Mesothelial cell of epicardium (in vitro differentiated cells): ENCODE data around the gene CECR2. TPM values are rescaled to one million over a fixed set of nuclear protein-coding genes. Genes with fewer than 3 reads are reported as not detected.
A peak's percentile ranks its signal among the peaks of the same experiment; 100 is the strongest.

Source experiments
- DNase-seq, 2 experiments: peaks; one replicate each; pipeline ENCODE4 v3.0.0; 2021; ENCODE audit warnings: low spot score in 2 of 2; ENCODE audit not compliant: unreplicated experiment in 2 of 2
- H3K27ac Mint-ChIP-seq: 2 replicates; pipeline ENCODE4 v1.8.0; 2021; ENCODE audit warnings: mixed read lengths
- H3K27me3 Mint-ChIP-seq: 2 replicates; pipeline ENCODE4 v1.8.0; 2021; ENCODE audit warnings: low read depth, mixed read lengths
- H3K36me3 Mint-ChIP-seq: 2 replicates; pipeline ENCODE4 v1.8.0; 2021; ENCODE audit warnings: mixed read lengths
- H3K4me1 Mint-ChIP-seq: 2 replicates; pipeline ENCODE4 v1.8.0; 2021; ENCODE audit warnings: mixed read lengths
- H3K4me3 Mint-ChIP-seq: 2 replicates; pipeline ENCODE4 v1.8.0; 2021; ENCODE audit warnings: mild to moderate bottlenecking, moderate library complexity, mixed read lengths
- H3K9me3 Mint-ChIP-seq: 2 replicates; pipeline ENCODE4 v1.8.0; 2021; ENCODE audit warnings: mixed read lengths
- CTCF ChIP-seq: fragments of 200-600 bp; sonication (generic); IDR thresholded peaks from one replicate; pipeline ENCODE4 v1.5.0; 2021; ENCODE audit warnings: antibody characterized with exemption; ENCODE audit not compliant: unreplicated experiment
- total RNA-seq: library from RNA; stranded (reverse); gene quantifications from 3 replicates; pipeline ENCODE4 v1.2.1, GENCODE V29; 2021

The CECR2 gene
- total RNA-seq, 1 donor from 2014 or later, result 15.0 TPM

GRCh38 chr22:17475318-17476230 is 106.3 kb downstream of the CECR2 start:
- peaks cover 18% of the 10 kb centered on the region for H3K4me1 Mint-ChIP-seq
- no peaks in the 10 kb centered on the region for H3K9me3 Mint-ChIP-seq
- no peaks in the 10 kb centered on the region for H3K27me3 Mint-ChIP-seq
- no peak for TF ChIP-seq CTCF
- H3K27ac Mint-ChIP-seq, result no peak overlapping the region
- H3K36me3 Mint-ChIP-seq, result peaks cover 1% of the 10 kb centered on the region
- H3K4me3 Mint-ChIP-seq, result no peak overlapping the region
- DNase-seq, result no peak

- Mint-ChIP-seq H3K4me1 (peaks cover 16% of the 10 kb centered on the region), H3K27ac (peak overlapping the region; percentile 3), H3K4me3 (peak overlapping the region; percentile 55), H3K9me3 (no peaks in the 10 kb centered on the region), H3K27me3 (no peaks in the 10 kb centered on the region), H3K36me3 (peaks cover 3% of the 10 kb centered on the region)
- DNase-seq, result no peak
- TF ChIP-seq CTCF, result no peak
These were observed 107.6 kb downstream of the CECR2 start for GRCh38 chr22:17476838-17477237.

GRCh38 chr22:17477391-17477833 is 108.2 kb downstream of the CECR2 start:
- TF ChIP-seq CTCF, result no peak
- Mint-ChIP-seq H3K27ac (peak overlapping the region; percentile 3), H3K9me3 (no peaks in the 10 kb centered on the region), H3K27me3 (no peaks in the 10 kb centered on the region), H3K4me1 (peaks cover 15% of the 10 kb centered on the region), H3K4me3 (peak overlapping the region; percentile 55), H3K36me3 (peaks cover 3% of the 10 kb centered on the region)
- no peak for DNase-seq

GRCh38 chr22:17479135-17479534 is 109.9 kb downstream of the CECR2 start:
- no peaks in the 10 kb centered on the region for H3K9me3 Mint-ChIP-seq
- H3K36me3 Mint-ChIP-seq, result peaks cover 5% of the 10 kb centered on the region
- H3K27me3 Mint-ChIP-seq, result no peaks in the 10 kb centered on the region
- H3K4me3 Mint-ChIP-seq, result no peak overlapping the region
- no peak overlapping the region for H3K27ac Mint-ChIP-seq
- H3K4me1 Mint-ChIP-seq, result peaks cover 10% of the 10 kb centered on the region
- no peak for TF ChIP-seq CTCF
- no peak for DNase-seq

GRCh38 chr22:17481424-17481823 is 112.2 kb downstream of the CECR2 start:
- Mint-ChIP-seq H3K36me3 (peaks cover 5% of the 10 kb centered on the region), H3K4me1 (peaks cover 10% of the 10 kb centered on the region), H3K27ac (no peak overlapping the region), H3K4me3 (no peak overlapping the region), H3K9me3 (no peaks in the 10 kb centered on the region), H3K27me3 (no peaks in the 10 kb centered on the region)
- TF ChIP-seq CTCF, result no peak
- DNase-seq, result no peak
